A549 (cell line): Measurements from ENCODE around the gene TSPAN3.

Experiments used
- CEBPB ChIP-seq, 2 experiments: fragments of >200 bp in 1 of 2; sonication (Bioruptor Twin) in 1 of 2; formaldehyde crosslinking in 1 of 2; IDR thresholded peaks; 2 replicates each; pipeline ENCODE4 v1.6.1; 2012 to 2016
- CHD2 ChIP-seq: fragments of 150-350 bp; IDR thresholded peaks from 2 replicates; pipeline ENCODE4 v1.6.1; 2014; ENCODE audit warnings: low read length; ENCODE audit not compliant: partially characterized antibody
- CTCF ChIP-seq: fragments of >200 bp; sonication (Bioruptor Twin); formaldehyde crosslinking; IDR thresholded peaks from 3 replicates; pipeline ENCODE4 v1.5.1; 2016
- EHF ChIP-seq: fragments of 250-450 bp; sonication (Bioruptor Pico); IDR thresholded peaks from 2 replicates; pipeline ENCODE4 v1.5.0; 2020; ENCODE audit warnings: mild to moderate bottlenecking
- EHMT2 ChIP-seq: fragments of 200-600 bp; sonication (generic); IDR thresholded peaks from 2 replicates; pipeline ENCODE4 v1.6.1; 2016; ENCODE audit warnings: antibody characterized with exemption, low read depth, mild to moderate bottlenecking, moderate library complexity
- ESRRA ChIP-seq: fragments of 150-350 bp; IDR thresholded peaks from 2 replicates; pipeline ENCODE4 v1.6.1; 2014; ENCODE audit warnings: mild to moderate bottlenecking, low read length, borderline replicate concordance
- FOSB ChIP-seq: fragments of 250-450 bp; sonication (Bioruptor Pico); IDR thresholded peaks from 2 replicates; pipeline ENCODE4 v1.5.0; 2020; ENCODE audit warnings: mild to moderate bottlenecking, moderate library complexity
- HOXA7 ChIP-seq: fragments of 250-450 bp; sonication (Bioruptor Pico); IDR thresholded peaks from 2 replicates; pipeline ENCODE4 v1.5.0; 2020; ENCODE audit warnings: mild to moderate bottlenecking, moderate library complexity
- KDM5A ChIP-seq: fragments of 200-600 bp; sonication (generic); IDR thresholded peaks from 2 replicates; pipeline ENCODE4 v1.6.1; 2016; ENCODE audit warnings: antibody characterized with exemption, mild to moderate bottlenecking
- POLR2A ChIP-seq: IDR thresholded peaks from 2 replicates; pipeline ENCODE4 v1.6.1; 2012; ENCODE audit warnings: mild to moderate bottlenecking, low read length
- POLR2AphosphoS2 ChIP-seq: conservative IDR thresholded peaks from 2 replicates; pipeline ENCODE4 v1.6.1; 2012; ENCODE audit warnings: low read length, improper control_type of control experiment, inconsistent platforms
- RAD21 ChIP-seq, 2 experiments: fragments of >200 bp in 1 of 2; sonication (Bioruptor Twin) in 1 of 2; formaldehyde crosslinking in 1 of 2; IDR thresholded peaks in 1 of 2; conservative IDR thresholded peaks in 1 of 2; 2 replicates in 1 of 2; 3 replicates in 1 of 2; pipeline ENCODE4 v1.6.1; 2012 to 2018; ENCODE audit warnings: inconsistent platforms in 1 of 2
- USF2 ChIP-seq: fragments of 450-650 bp; IDR thresholded peaks from 2 replicates; pipeline ENCODE4 v1.6.1; 2014; ENCODE audit warnings: antibody characterized with exemption
- TF ChIP-seq, protein P1 (sequence below): fragments of 200-600 bp; sonication (generic); IDR thresholded peaks from 2 replicates; pipeline ENCODE4 v1.6.1; 2016; ENCODE audit warnings: antibody characterized with exemption, mild to moderate bottlenecking, moderate library complexity

- TF ChIP-seq CHD2 = no peak
- TF ChIP-seq CTCF = no peak
- no peak for TF ChIP-seq CEBPB (IDR thresholded peaks at IDR 0.05)
- no peak for TF ChIP-seq EHF (CRISPR knock-in tag)
- TF ChIP-seq ESRRA = no peak
- no peak for TF ChIP-seq RAD21 (conservative IDR thresholded peaks at IDR 0.05 in 1 of 2, IDR thresholded peaks at IDR 0.05 in 1 of 2)
- no peak for TF ChIP-seq USF2
- TF ChIP-seq, protein P1, sequence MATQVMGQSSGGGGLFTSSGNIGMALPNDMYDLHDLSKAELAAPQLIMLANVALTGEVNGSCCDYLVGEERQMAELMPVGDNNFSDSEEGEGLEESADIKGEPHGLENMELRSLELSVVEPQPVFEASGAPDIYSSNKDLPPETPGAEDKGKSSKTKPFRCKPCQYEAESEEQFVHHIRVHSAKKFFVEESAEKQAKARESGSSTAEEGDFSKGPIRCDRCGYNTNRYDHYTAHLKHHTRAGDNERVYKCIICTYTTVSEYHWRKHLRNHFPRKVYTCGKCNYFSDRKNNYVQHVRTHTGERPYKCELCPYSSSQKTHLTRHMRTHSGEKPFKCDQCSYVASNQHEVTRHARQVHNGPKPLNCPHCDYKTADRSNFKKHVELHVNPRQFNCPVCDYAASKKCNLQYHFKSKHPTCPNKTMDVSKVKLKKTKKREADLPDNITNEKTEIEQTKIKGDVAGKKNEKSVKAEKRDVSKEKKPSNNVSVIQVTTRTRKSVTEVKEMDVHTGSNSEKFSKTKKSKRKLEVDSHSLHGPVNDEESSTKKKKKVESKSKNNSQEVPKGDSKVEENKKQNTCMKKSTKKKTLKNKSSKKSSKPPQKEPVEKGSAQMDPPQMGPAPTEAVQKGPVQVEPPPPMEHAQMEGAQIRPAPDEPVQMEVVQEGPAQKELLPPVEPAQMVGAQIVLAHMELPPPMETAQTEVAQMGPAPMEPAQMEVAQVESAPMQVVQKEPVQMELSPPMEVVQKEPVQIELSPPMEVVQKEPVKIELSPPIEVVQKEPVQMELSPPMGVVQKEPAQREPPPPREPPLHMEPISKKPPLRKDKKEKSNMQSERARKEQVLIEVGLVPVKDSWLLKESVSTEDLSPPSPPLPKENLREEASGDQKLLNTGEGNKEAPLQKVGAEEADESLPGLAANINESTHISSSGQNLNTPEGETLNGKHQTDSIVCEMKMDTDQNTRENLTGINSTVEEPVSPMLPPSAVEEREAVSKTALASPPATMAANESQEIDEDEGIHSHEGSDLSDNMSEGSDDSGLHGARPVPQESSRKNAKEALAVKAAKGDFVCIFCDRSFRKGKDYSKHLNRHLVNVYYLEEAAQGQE = no peak
- TF ChIP-seq FOSB = no peak
- no peak for TF ChIP-seq EHMT2
- no peak for TF ChIP-seq POLR2AphosphoS2
- no peak for TF ChIP-seq HOXA7 (CRISPR knock-in tag)
- no peak for TF ChIP-seq POLR2A
- TF ChIP-seq KDM5A = no peak
Observed at GRCh38 chr15:77091097-77091496, 20.2 kb upstream of the TSPAN3 start.
